ENCODE data around the gene ANO9. TPM values are rescaled to one million over a fixed set of nuclear protein-coding genes. Genes with fewer than 3 reads are reported as not detected.

The ANO9 gene
- total and polyA plus RNA-seq, 2 donors (not counting 1 experiment from before 2014, with no cell fraction given) = not detected

GRCh38 chr11:487571-488021 lies 45.8 kb upstream of the ANO9 start:
- Histone ChIP-seq H3K4me2 (ENCODE audit: extremely low read depth, insufficient read depth, low read length) (no peak overlapping the region), H3K27me3 (ENCODE audit: control insufficient read depth, insufficient read depth, low read length) (no peaks in the 10 kb centered on the region), H4K20me1 (ENCODE audit: control insufficient read depth, extremely low read depth, insufficient read depth, low read length) (no peaks in the 10 kb centered on the region), H3K9me3 (ENCODE audit: control insufficient read depth, insufficient read depth, low read depth, low read length) (no peaks in the 10 kb centered on the region), H3K9ac (ENCODE audit: insufficient read depth, low read length) (no peak overlapping the region), H3K4me1 (ENCODE audit: control insufficient read depth, extremely low read depth, insufficient read depth, low read length) (no peaks in the 10 kb centered on the region), H3K4me3 (replicated peaks in 1 of 4; ENCODE audit: control extremely low read depth in 1 of 4, insufficient read depth in 1 of 4, low read depth in 3 of 4, low read length in 4 of 4) (no peak overlapping the region), H3K36me3 (ENCODE audit: control insufficient read depth, insufficient read depth, low read length) (peaks cover under 1% of the 10 kb centered on the region), H2AFZ (ENCODE audit: low read length) (no peak overlapping the region), H3K27ac (ENCODE audit: insufficient read depth, low read length) (no peak overlapping the region), H3K79me2 (ENCODE audit: control insufficient read depth, insufficient read depth, low read length) (no peaks in the 10 kb centered on the region)
- TF ChIP-seq CTCF (conservative IDR thresholded peaks at IDR 0.05 in 1 of 2, IDR thresholded peaks at IDR 0.05 in 1 of 2; ENCODE audit: low read depth in 1 of 2, low read length in 2 of 2) (no peak), EZH2 (IDR thresholded peaks at IDR 0.05; ENCODE audit: low read length, missing control alignments) (no peak)
- DNase-seq (ENCODE audit: low read depth in 2 of 2) = no peak

- H3K4me2 ChIP-seq (ENCODE audit: extremely low read depth, insufficient read depth, low read length) = no peak overlapping the region
- no peak overlapping the region for H3K9ac ChIP-seq (ENCODE audit: insufficient read depth, low read length)
- no peak for DNase-seq (ENCODE audit: low read depth in 2 of 2)
- no peaks in the 10 kb centered on the region for H3K9me3 ChIP-seq (ENCODE audit: control insufficient read depth, insufficient read depth, low read depth, low read length)
- H3K27ac ChIP-seq (ENCODE audit: insufficient read depth, low read length) = no peak overlapping the region
- H4K20me1 ChIP-seq (ENCODE audit: control insufficient read depth, extremely low read depth, insufficient read depth, low read length) = no peaks in the 10 kb centered on the region
- no peaks in the 10 kb centered on the region for H3K27me3 ChIP-seq (ENCODE audit: control insufficient read depth, insufficient read depth, low read length)
- H2AFZ ChIP-seq (ENCODE audit: low read length) = no peak overlapping the region
- H3K4me3 ChIP-seq (replicated peaks in 1 of 4; ENCODE audit: control extremely low read depth in 1 of 4, insufficient read depth in 1 of 4, low read depth in 3 of 4, low read length in 4 of 4) = no peak overlapping the region
- no peaks in the 10 kb centered on the region for H3K4me1 ChIP-seq (ENCODE audit: control insufficient read depth, extremely low read depth, insufficient read depth, low read length)
- H3K36me3 ChIP-seq (ENCODE audit: control insufficient read depth, insufficient read depth, low read length) = no peaks in the 10 kb centered on the region
- H3K79me2 ChIP-seq (ENCODE audit: control insufficient read depth, insufficient read depth, low read length) = no peaks in the 10 kb centered on the region
- TF ChIP-seq CTCF (conservative IDR thresholded peaks at IDR 0.05 in 1 of 2, IDR thresholded peaks at IDR 0.05 in 1 of 2; ENCODE audit: low read depth in 1 of 2, low read length in 2 of 2) (no peak), EZH2 (IDR thresholded peaks at IDR 0.05; ENCODE audit: low read length, missing control alignments) (no peak)
Observed at GRCh38 chr11:486189-486588, 44.4 kb upstream of the ANO9 start.

GRCh38 chr11:484616-485015 lies 42.8 kb upstream of the ANO9 start:
- H3K9me3 ChIP-seq (ENCODE audit: control insufficient read depth, insufficient read depth, low read depth, low read length) = no peaks in the 10 kb centered on the region
- H3K36me3 ChIP-seq (ENCODE audit: control insufficient read depth, insufficient read depth, low read length) = no peaks in the 10 kb centered on the region
- H4K20me1 ChIP-seq (ENCODE audit: control insufficient read depth, extremely low read depth, insufficient read depth, low read length) = no peaks in the 10 kb centered on the region
- H3K9ac ChIP-seq (ENCODE audit: insufficient read depth, low read length) = no peak overlapping the region
- H2AFZ ChIP-seq (ENCODE audit: low read length) = no peak overlapping the region
- no peaks in the 10 kb centered on the region for H3K4me1 ChIP-seq (ENCODE audit: control insufficient read depth, extremely low read depth, insufficient read depth, low read length)
- no peak overlapping the region for H3K4me3 ChIP-seq (replicated peaks in 1 of 4; ENCODE audit: control extremely low read depth in 1 of 4, insufficient read depth in 1 of 4, low read depth in 3 of 4, low read length in 4 of 4)
- DNase-seq (ENCODE audit: low read depth in 2 of 2) = no peak
- no peak overlapping the region for H3K4me2 ChIP-seq (ENCODE audit: extremely low read depth, insufficient read depth, low read length)
- no peak for TF ChIP-seq EZH2 (IDR thresholded peaks at IDR 0.05; ENCODE audit: low read length, missing control alignments)
- TF ChIP-seq CTCF (conservative IDR thresholded peaks at IDR 0.05 in 1 of 2, IDR thresholded peaks at IDR 0.05 in 1 of 2; ENCODE audit: low read depth in 1 of 2, low read length in 2 of 2) = no peak
- H3K27me3 ChIP-seq (ENCODE audit: control insufficient read depth, insufficient read depth, low read length) = no peaks in the 10 kb centered on the region
- no peaks in the 10 kb centered on the region for H3K79me2 ChIP-seq (ENCODE audit: control insufficient read depth, insufficient read depth, low read length)
- no peak overlapping the region for H3K27ac ChIP-seq (ENCODE audit: insufficient read depth, low read length)

Data from fibroblast of lung (primary cell).